Measurements from ENCODE around the gene BSCL2.
A peak's percentile ranks its signal among the peaks of the same experiment; 100 is the strongest.
"Not testable (repeated sequence)": the region's sequence is repeated elsewhere in the genome, so short reads cannot be mapped to it uniquely, and the experiment has no call there.

BSCL2 gene

DNA sequence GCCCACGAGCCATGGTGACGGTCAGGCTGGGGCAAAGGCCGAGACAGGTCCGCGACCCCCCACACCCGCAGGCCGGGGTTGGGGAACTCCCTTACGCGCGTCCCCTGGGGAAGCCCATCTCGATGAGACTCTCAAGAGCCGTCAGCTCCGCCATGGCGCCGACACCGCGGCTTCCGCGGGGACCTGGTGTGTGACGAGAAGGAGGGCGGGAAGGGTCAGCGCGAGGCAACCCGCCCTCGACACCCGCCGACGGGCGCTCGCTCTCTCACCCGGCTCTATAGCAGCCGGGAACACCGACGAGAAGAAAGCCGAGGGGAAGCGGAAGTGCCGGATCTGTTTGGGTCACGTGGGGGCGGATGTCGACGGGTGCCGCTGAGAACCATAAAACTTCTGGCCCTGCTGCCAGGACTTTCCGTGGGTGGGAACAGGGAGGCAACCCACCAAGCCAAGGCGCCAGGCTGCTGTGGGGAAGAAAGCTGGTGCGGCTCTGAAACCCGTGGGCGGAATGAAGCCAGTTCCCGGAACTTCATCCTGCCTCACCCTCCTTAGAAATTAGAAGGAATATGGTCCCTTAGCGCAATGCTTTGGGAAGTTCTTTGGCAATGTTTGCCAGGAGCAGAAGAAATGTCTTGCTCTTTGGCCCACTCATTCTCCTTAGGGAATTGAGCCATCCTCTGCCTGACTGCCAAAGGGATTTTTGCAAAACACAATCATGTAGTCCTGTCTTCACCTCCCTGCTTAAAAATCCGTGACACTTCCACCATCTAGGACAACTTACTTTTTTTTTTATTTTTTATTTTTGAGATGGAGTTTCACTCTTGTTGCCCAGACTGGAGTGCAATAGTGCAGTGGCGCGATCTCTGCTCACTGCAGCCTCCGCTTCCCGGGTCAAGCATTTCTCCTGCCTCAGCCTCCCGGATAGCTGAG, 28.2 kb downstream of the BSCL2 start, which contains the start of gene UBXN1:
UBXN1 (minus strand) TSS at position 304 of the 927 bp plus-strand sequence; CDS start at position 154, 150 bp downstream.
- Histone ChIP-seq H3K27ac (peak within 1 kb of the TSS; percentile 90), H3K36me3 (peaks cover 37% of the 10 kb centered on the region), H3K4me3 (ENCODE audit: low read depth in 1 of 2, low read length in 1 of 2) (peak within 1 kb of the TSS; percentile 87 to 98), H3K27me3 (no peaks in the 10 kb centered on the region), H3K9me3 (no peaks in the 10 kb centered on the region), H3K4me1 (ENCODE audit: control insufficient read depth in 1 of 2, insufficient read depth in 1 of 2, low read depth in 1 of 2, low read length in 1 of 2) (peaks cover 17 to 20% of the 10 kb centered on the region in 2 experiments)
- TF ChIP-seq, protein P1, sequence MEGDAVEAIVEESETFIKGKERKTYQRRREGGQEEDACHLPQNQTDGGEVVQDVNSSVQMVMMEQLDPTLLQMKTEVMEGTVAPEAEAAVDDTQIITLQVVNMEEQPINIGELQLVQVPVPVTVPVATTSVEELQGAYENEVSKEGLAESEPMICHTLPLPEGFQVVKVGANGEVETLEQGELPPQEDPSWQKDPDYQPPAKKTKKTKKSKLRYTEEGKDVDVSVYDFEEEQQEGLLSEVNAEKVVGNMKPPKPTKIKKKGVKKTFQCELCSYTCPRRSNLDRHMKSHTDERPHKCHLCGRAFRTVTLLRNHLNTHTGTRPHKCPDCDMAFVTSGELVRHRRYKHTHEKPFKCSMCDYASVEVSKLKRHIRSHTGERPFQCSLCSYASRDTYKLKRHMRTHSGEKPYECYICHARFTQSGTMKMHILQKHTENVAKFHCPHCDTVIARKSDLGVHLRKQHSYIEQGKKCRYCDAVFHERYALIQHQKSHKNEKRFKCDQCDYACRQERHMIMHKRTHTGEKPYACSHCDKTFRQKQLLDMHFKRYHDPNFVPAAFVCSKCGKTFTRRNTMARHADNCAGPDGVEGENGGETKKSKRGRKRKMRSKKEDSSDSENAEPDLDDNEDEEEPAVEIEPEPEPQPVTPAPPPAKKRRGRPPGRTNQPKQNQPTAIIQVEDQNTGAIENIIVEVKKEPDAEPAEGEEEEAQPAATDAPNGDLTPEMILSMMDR (IDR thresholded peaks at IDR 0.05) = no peak

DNA sequence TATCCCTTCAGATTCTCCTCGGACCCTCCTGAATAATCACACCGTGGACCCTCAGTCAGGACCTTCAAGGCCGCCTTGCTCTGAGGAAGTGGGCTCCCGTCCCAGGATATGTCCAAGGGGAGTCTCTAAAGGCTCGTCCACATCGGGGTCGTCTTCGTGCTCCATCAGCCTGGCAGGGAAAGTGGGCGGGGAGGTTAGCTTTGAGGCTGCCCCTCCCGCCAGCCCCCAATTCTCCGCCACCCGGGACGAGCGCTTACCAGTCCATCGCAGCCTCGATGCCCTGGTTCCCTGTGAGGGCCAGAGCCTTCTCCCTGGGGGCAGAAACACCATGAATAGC, 28.8 kb downstream of the BSCL2 start:
- H3K27me3 ChIP-seq = no peaks in the 10 kb centered on the region
- H3K4me3 ChIP-seq (ENCODE audit: low read depth in 1 of 2, low read length in 1 of 2) = peak overlapping the region; percentile 87 to 98
- no peaks in the 10 kb centered on the region for H3K9me3 ChIP-seq
- TF ChIP-seq, protein P1 (IDR thresholded peaks at IDR 0.05) = no peak
- peaks cover 17 to 20% of the 10 kb centered on the region in 2 experiments for H3K4me1 ChIP-seq (ENCODE audit: control insufficient read depth in 1 of 2, insufficient read depth in 1 of 2, low read depth in 1 of 2, low read length in 1 of 2)
- H3K36me3 ChIP-seq = peaks cover 43% of the 10 kb centered on the region
- H3K27ac ChIP-seq = peak overlapping the region; percentile 90

DNA sequence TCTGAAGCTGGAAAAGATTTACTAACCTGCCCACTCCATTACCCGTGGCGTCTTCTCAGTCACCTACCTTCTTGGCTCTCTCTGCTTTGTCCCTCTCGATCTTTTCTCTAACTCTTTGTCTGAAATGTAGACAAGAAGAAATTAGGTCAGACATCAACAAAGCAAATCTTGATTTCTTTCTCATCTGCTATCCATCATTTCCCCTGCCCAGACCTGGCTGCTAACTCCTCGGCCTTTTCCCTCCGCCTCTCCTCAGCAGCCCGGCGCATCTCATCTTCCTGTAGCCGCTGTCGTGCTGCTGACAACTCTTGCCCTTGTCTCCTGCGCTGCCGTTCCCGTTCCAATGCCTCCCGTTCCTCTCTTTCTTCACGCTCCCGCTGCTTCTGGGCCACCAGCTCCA, 29.5 kb downstream of the BSCL2 start:
- no peaks in the 10 kb centered on the region for H3K27me3 ChIP-seq
- peaks cover 50% of the 10 kb centered on the region for H3K36me3 ChIP-seq
- peaks cover 22 to 25% of the 10 kb centered on the region in 2 experiments for H3K4me1 ChIP-seq (ENCODE audit: control insufficient read depth in 1 of 2, insufficient read depth in 1 of 2, low read depth in 1 of 2, low read length in 1 of 2)
- no peaks in the 10 kb centered on the region for H3K9me3 ChIP-seq
- TF ChIP-seq, protein P1 (IDR thresholded peaks at IDR 0.05) = no peak
- H3K27ac ChIP-seq = peak overlapping the region; percentile 90
- H3K4me3 ChIP-seq (ENCODE audit: low read depth in 1 of 2, low read length in 1 of 2) = peak overlapping the region; percentile 87 to 98

DNA sequence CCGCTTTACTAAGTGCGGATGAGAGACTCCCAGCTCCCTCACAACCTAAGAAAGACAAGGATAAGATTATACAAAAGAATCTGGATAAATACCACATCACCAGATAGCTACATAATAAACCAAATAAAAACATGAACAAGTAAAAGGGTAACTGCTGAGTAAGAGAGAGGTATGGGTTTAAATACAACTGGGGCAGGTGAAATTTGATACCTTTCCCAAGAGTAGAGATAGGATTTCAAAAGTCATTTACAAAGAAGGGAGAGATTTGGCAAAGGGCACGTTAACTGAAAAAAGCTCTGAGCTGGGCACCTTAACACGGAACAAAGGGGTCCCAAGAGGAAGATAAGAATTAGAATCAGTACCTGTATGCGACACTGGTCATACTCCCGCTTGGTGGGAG, 30.1 kb downstream of the BSCL2 start:
- Histone ChIP-seq H3K27ac (peak overlapping the region; percentile 90), H3K27me3 (no peaks in the 10 kb centered on the region), H3K4me1 (ENCODE audit: control insufficient read depth in 1 of 2, insufficient read depth in 1 of 2, low read depth in 1 of 2, low read length in 1 of 2) (peaks cover 28 to 31% of the 10 kb centered on the region in 2 experiments), H3K9me3 (no peaks in the 10 kb centered on the region), H3K4me3 (ENCODE audit: low read depth in 1 of 2, low read length in 1 of 2) (no peak overlapping the region), H3K36me3 (peaks cover 51% of the 10 kb centered on the region)
- TF ChIP-seq, protein P1 (IDR thresholded peaks at IDR 0.05) = no peak

DNA sequence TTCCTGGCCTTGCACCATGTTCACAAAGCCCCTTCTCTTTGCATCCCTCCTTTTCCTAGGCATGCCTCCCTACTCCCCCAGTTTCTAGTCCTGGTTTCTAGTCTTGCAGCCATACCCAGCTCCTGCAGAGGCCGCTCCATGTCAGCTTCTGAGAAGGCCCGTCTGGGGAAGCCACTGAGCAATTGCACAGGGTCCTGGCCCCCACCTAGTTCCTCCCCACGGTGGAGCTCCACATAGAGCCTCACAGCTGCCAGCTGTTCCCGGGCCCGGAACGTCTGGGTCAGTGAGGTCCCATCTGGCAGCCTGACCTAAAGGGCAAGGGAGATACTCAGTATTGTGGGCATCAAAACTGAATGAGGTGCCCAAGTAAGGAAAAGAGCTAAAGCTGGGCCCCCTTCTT, 30.5 kb downstream of the BSCL2 start:
- peak overlapping the region; percentile 51 for H3K27ac ChIP-seq
- no peaks in the 10 kb centered on the region for H3K27me3 ChIP-seq
- TF ChIP-seq, protein P1 (IDR thresholded peaks at IDR 0.05) = no peak
- peaks cover 51% of the 10 kb centered on the region for H3K36me3 ChIP-seq
- no peak overlapping the region for H3K4me3 ChIP-seq (ENCODE audit: low read depth in 1 of 2, low read length in 1 of 2)
- peaks cover 32 to 33% of the 10 kb centered on the region in 2 experiments for H3K4me1 ChIP-seq (ENCODE audit: control insufficient read depth in 1 of 2, insufficient read depth in 1 of 2, low read depth in 1 of 2, low read length in 1 of 2)
- no peaks in the 10 kb centered on the region for H3K9me3 ChIP-seq

DNA sequence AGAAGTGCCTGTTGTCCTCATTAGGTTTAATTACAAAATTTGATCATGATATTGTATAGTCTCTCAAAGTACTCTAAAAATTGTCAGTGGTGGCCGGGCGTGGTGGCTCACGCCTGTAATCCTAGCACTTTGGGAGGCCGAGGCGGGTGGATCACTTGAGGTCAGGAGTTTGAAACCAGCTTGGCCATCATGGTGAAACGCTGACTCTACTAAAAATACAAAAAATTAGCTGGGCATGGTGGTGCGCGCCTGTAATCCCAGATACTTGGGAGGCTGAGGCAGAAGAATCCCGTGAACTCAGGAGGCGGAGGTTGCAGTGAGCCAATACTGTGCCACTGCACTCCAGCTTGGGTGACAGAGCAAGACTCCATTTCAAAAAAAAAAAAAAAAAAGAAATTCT, 31.8 kb downstream of the BSCL2 start:
- not testable (repeated sequence) for H3K27ac ChIP-seq; H3K27me3 ChIP-seq; H3K9me3 ChIP-seq; H3K4me3 ChIP-seq (ENCODE audit: low read depth in 1 of 2, low read length in 1 of 2)
- H3K4me1 ChIP-seq (ENCODE audit: control insufficient read depth in 1 of 2, insufficient read depth in 1 of 2, low read depth in 1 of 2, low read length in 1 of 2) = peaks cover 39% of the 10 kb centered on the region in 2 experiments
- peaks cover 51% of the 10 kb centered on the region for H3K36me3 ChIP-seq

Measured in neutrophil (primary cell).